ENCODE data around the gene AP1S1. TPM values are rescaled to one million over a fixed set of nuclear protein-coding genes. Genes with fewer than 3 reads are reported as not detected.
A peak's percentile ranks its signal among the peaks of the same experiment; 100 is the strongest.
"Not testable (repeated sequence)": the region's sequence is repeated elsewhere in the genome, so short reads cannot be mapped to it uniquely, and the experiment has no call there.

Gene AP1S1
- 26.8 TPM for total RNA-seq

DNA sequence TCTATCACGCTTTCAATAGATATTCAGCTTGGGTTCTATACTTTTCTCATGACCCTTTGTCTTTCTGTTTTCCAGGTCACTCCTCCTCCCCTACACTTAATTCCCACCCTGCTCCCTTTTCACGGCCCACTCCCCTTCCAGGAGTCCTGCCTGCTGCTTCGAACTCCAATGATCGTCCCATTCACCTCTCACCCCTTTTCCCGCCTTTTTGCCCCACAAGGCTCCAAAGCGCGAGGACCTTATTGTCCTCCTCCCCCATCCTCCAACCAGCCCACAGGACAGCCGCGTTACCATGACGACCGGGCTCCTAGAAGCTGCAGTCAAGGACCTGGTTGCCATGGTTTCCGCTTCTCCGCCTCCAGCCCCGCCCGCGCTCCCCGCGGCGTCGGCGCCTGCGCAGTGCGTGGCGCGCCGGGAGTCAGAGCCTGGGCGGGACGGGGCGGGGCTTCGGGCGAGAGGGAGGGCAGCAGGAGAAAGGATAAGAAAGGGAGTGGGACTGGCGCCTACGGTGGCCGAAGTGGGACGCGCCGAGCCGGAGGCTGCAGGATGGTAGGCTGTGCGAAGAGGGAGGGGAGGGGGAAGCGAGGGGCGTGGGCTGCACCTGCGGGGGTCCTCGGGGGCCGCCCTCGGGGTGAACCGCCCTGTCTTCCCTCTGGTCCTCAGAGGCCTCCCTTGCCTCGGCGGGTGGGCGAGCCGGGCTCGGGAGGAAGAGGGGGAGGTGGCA lies at the start of gene AP1S1:
Gene AP1S1, plus strand, starts transcription at position 508 of the 724 bp plus-strand sequence. Its CDS starts 39 bp downstream, at position 547.
- peak; percentile 98 for ATAC-seq
- peak; percentile 97 for DNase-seq (ENCODE audit: low spot score)

DNA sequence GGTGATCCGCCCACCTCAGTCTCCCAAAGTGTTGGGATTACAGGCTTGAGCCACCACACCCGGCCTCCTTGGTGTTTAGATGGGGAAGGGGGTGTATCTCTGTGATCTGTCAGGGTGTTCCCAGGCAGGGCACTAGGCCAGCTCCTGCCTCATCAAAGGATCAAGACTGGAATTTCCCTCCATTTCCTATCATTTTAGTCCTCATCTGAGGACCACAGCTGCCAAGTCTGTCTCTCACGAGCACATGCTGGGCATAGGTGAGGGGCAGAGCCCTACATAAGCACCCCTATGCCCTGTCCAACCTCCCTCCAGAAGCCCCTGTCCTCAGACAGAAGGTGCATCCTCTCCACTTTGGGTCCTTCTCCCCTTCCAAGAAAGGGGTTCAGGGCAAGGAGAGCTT lies 49.5 kb upstream of the AP1S1 start:
- ATAC-seq (no peak), DNase-seq (ENCODE audit: low spot score) (no peak)

DNA sequence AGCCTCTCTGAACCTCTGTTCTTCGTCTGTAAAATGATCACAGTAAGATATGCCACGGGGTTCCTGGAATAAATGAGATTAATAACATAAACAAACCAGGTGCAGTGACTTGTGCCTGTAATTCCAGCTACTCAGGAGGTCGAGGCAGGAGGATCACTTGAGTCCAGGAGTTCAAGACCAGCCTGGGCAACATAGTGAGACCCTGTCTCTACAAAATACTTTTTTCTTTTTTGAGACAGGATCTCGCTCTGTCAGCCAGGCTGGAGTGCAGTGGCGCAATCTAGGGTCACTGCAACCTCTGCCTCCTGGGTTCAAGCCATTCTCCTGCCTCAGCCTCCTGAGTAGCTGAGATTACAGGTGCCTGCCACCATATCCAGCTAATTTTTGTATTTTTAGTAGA lies 49.0 kb upstream of the AP1S1 start:
- not testable (repeated sequence) for ATAC-seq; DNase-seq (ENCODE audit: low spot score)

DNA sequence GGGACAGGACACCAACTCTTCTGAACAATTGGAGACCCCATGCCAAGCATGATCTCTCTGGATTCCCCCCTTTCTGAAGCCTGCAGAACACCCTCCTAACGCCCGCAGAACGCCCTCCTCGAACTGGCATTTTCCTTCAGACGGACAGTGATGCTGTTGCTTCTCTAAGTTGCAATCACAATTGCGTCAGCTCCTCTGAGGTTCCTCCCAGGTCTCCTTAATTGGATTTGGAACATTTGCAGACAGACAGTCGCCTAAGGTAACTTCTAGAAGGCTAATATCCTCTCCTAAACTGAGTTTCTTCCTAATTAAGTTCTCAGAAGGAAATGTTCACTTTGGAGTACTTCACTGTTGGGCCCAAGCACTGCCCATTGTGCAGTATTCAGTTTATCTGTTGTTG lies 47.9 kb upstream of the AP1S1 start:
- DNase-seq (ENCODE audit: low spot score) (no peak), ATAC-seq (no peak)

- ATAC-seq (peak; percentile 33), DNase-seq (ENCODE audit: low spot score) (no peak)
Observed at GRCh38 chr7:101108330-101108857, 45.9 kb upstream of the AP1S1 start.

GRCh38 chr7:101108961-101109360 lies 45.3 kb upstream of the AP1S1 start:
- ATAC-seq (no peak), DNase-seq (ENCODE audit: low spot score) (no peak)

GRCh38 chr7:101109368-101109767 lies 44.9 kb upstream of the AP1S1 start:
- no peak for ATAC-seq

DNA sequence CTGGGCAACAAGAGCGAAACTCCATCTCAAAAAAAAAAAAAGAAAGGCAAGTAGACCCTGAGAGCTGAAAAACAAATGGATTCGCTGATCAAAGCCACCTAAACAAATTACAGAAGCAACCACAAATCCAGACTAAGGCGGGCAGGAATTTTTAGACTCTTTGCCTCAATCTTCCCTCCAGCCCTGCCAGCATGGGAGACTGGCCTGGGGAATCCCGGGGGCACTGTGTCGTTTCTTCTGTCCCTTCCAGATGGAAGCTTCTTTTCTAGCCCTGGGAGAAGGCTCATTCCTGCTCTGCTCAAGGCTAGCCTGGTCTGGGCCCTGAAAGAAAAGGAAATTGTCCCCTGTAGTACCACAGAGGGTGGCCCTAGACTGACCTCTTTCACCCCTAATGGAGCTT lies 43.0 kb upstream of the AP1S1 start:
- no peak for ATAC-seq

More at GRCh38 chr7:101109368-101109767, 44.9 kb upstream of the AP1S1 start:
- no peak for DNase-seq (ENCODE audit: low spot score)

GRCh38 chr7:101112233-101112632 lies 42.0 kb upstream of the AP1S1 start:
- peak; percentile 53 for ATAC-seq
- peak; percentile 56 for DNase-seq (ENCODE audit: low spot score)

More for the DNA sequence above, 43.0 kb upstream of the AP1S1 start:
- DNase-seq (ENCODE audit: low spot score): no peak

GRCh38 chr7:101113140-101113539 lies 41.1 kb upstream of the AP1S1 start:
- ATAC-seq: not testable (repeated sequence)

DNA sequence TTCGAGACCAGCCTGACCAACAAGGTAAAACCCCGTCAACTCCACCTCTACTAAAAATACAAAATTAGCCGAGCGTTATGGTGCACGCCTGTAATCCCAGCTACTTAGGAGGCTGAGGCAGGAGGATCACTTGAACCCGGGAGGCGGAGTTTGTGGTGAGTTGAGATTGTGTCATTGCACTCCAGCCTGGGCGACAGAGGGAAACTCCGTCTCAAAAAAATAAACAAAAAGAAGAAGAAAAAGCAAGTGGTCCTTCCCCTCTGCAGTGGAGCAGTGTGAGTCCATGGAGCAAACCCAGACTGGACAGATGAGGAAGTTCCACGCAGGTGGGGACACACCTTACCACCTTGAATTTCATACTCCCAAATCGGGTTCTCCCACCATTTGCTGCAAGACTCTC lies 40.4 kb upstream of the AP1S1 start:
- ATAC-seq (no peak), DNase-seq (ENCODE audit: low spot score) (no peak)

More at GRCh38 chr7:101113140-101113539, 41.1 kb upstream of the AP1S1 start:
- not testable (repeated sequence) for DNase-seq (ENCODE audit: low spot score)

- DNase-seq (ENCODE audit: low spot score): no peak
- ATAC-seq: no peak
Observed at GRCh38 chr7:101114492-101114891, 39.8 kb upstream of the AP1S1 start.

GRCh38 chr7:101115215-101115614 lies 39.1 kb upstream of the AP1S1 start:
- ATAC-seq: no peak

GRCh38 chr7:101116898-101117297 lies 37.4 kb upstream of the AP1S1 start:
- no peak for DNase-seq (ENCODE audit: low spot score)

More at GRCh38 chr7:101115215-101115614, 39.1 kb upstream of the AP1S1 start:
- no peak for DNase-seq (ENCODE audit: low spot score)

GRCh38 chr7:101118856-101119255 lies 35.4 kb upstream of the AP1S1 start:
- ATAC-seq (no peak), DNase-seq (ENCODE audit: low spot score) (no peak)

More at GRCh38 chr7:101116898-101117297, 37.4 kb upstream of the AP1S1 start:
- no peak for ATAC-seq

- ATAC-seq (no peak), DNase-seq (ENCODE audit: low spot score) (no peak)
Observed at GRCh38 chr7:101119876-101120275, 34.4 kb upstream of the AP1S1 start.

GRCh38 chr7:101120315-101120714 lies 34.0 kb upstream of the AP1S1 start:
- DNase-seq (ENCODE audit: low spot score): no peak
- no peak for ATAC-seq

- not testable (repeated sequence) for ATAC-seq; DNase-seq (ENCODE audit: low spot score)
Observed at GRCh38 chr7:101121631-101121990, 32.7 kb upstream of the AP1S1 start.

DNA sequence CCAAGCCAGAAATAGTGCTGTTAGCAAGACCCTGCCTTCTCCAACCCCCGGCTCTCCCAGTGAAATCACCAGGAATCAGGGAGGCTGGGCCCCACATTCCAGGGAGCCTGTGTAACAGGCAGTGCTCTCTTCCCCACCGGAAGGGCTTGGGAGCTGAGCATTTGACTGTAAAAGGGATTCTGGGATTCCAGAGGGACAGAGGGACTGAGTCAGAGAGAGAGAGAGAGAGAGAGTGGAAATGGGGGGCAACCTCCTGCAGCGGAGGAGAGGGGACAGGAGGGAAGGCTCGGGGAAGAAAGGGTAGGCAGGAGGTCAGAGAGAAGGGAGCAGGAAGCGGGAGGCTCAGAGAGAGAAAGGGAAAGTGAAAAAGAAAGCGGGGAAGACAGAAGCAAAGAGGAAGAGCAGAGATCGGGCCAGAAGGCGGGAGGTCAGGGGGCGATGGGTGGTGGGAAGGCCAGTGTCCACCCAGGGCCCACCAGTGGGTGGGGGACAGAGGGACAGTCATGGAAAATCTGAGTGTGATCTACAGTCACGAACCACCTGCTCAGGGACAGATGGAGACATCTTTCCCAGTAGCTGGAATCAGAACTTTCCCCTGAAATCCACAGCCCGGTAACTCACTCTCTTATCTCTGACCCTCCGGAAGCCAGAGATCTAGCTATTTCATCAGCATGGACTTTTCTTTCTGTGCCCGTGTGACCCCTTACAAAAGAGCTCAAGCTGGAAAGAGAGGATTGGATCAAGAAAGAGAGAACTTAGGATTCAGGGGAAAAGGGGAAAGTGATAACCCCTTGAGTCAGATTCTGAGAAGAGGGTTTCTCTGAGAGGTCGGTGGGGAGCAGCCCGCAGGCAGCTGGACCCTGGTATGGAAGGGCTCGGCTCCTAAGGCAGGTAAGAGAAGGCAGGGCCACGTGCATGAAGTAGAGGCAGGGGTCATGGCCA lies 32.0 kb upstream of the AP1S1 start:
- peak; percentile 68 for DNase-seq (ENCODE audit: low spot score)
- peak; percentile 29 for ATAC-seq

GRCh38 chr7:101122933-101123702 lies 31.2 kb upstream of the AP1S1 start:
- ATAC-seq (no peak), DNase-seq (ENCODE audit: low spot score) (no peak)

DNA sequence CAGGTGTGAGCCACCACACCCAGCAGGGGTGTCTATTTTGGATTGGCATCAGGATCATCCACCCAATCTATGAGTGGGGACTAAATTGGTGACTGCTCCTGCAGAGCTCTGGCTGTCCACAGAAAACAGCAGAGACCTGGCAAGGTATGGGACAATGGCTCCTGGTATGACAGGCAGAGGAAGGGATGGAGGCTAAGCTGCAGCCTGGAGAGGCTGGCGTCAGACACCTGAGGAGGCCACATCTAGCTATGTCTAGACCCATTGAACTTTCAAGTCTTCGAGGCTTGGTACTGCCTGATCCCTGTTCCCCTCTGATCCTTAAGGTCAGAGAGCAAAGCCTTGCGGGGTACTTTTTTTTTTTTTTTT lies 30.6 kb upstream of the AP1S1 start:
- DNase-seq (ENCODE audit: low spot score) (no peak), ATAC-seq (no peak)
